IgD-negative memory B cell (primary cell): ENCODE measurements around the gene PDE8A. TPM values are rescaled to one million over a fixed set of nuclear protein-coding genes. Genes with fewer than 3 reads are reported as not detected.
"Not testable (repeated sequence)": the region's sequence is repeated elsewhere in the genome, so short reads cannot be mapped to it uniquely, and the experiment has no call there.

Experiments
- H3K27ac Mint-ChIP-seq, 3 donors: one replicate each; pipeline ENCODE4 v1.8.0; 2020 to 2022; ENCODE audit warnings: mild to moderate bottlenecking in 3 of 3, mixed read lengths in 3 of 3, moderate library complexity in 1 of 3
- H3K27me3 Mint-ChIP-seq: one replicate; pipeline ENCODE4 v1.8.0; 2021; ENCODE audit warnings: mixed read lengths
- H3K36me3 Mint-ChIP-seq: one replicate; pipeline ENCODE4 v1.8.0; 2020; ENCODE audit warnings: mild to moderate bottlenecking, mixed read lengths
- H3K4me1 Mint-ChIP-seq, 3 donors: one replicate each; pipeline ENCODE4 v1.8.0; 2020 to 2022; ENCODE audit warnings: mixed read lengths in 3 of 3, mild to moderate bottlenecking in 1 of 3
- H3K4me3 Mint-ChIP-seq, 4 donors: one replicate each; pipeline ENCODE4 v1.8.0; 2020 to 2022; ENCODE audit warnings: mild to moderate bottlenecking in 4 of 4, mixed read lengths in 4 of 4, moderate library complexity in 3 of 4
- H3K9me3 Mint-ChIP-seq, 3 donors: one replicate each; pipeline ENCODE4 v1.8.0; 2020 to 2021; ENCODE audit warnings: mixed read lengths in 3 of 3, mild to moderate bottlenecking in 1 of 3
- polyA plus RNA-seq: library from polyadenylated mRNA; unstranded; fragments of 300-500 nt; fragmentation: Illumina TruSeq; gene quantifications from one replicate; pipeline ENCODE4 v1.2.3, GENCODE V29; 2021

Gene PDE8A
- polyA plus RNA-seq, 1 donor from 2014 or later, result 3.3 TPM

- peak overlapping the region in 2 of 3 donors; percentile 1 to 86 for H3K27ac Mint-ChIP-seq
- peaks cover 24 to 42% (median 33%) of the 10 kb centered on the region in 3 donors for H3K4me1 Mint-ChIP-seq
- H3K4me3 Mint-ChIP-seq, result peak overlapping the region in 2 of 4 donors; percentile 31 to 73
- H3K27me3 Mint-ChIP-seq, result no peaks in the 10 kb centered on the region
- no peaks in the 10 kb centered on the region for H3K9me3 Mint-ChIP-seq
- no peaks in the 10 kb centered on the region for H3K36me3 Mint-ChIP-seq
These were observed 9.5 kb downstream of the PDE8A start for GRCh38 chr15:84991014-84991712.

DNA sequence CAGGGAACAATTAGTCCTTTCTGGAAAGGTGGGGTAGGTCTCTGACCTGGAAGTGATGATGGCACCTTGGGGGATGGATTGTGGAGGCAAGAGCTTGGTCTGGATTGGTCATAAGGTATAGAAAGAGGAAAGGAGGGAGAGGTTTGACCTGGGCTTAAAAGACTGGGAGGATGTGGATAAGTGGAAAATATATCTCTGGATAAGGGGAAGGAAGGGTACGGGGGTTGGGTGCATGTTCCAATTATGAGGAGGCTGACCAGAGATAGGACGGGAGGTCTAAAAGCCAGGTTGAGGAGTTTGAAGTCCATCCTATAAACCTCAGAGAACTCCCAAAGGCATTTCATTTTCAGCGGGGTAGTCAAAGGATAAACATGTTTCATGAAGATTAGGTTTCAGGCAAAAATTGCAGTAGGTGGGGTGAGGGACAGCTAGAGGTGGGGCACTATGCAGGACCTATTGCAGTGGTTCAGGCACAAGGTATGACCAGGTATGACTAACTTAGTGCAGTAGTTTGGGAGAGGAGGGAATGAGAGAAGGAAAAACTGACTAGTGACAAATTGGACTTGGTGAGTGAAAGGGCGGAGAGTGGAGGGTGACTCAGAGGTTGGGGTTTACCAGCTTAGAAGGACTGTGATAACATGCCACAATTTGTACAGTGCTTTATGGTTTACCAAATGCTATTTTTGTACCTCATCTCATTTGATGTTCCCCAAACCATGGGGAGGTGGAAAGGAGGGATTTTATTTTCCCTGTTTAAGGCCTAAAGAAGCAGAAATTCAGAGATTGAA lies 10.7 kb downstream of the PDE8A start:
- H3K9me3 Mint-ChIP-seq, result no peaks in the 10 kb centered on the region
- peak overlapping the region in 1 of 4 donors; percentile 1 for H3K4me3 Mint-ChIP-seq
- H3K27me3 Mint-ChIP-seq, result no peaks in the 10 kb centered on the region
- peaks cover 22 to 38% (median 33%) of the 10 kb centered on the region in 3 donors for H3K4me1 Mint-ChIP-seq
- H3K27ac Mint-ChIP-seq, result peak overlapping the region in 1 of 3 donors; percentile 45
- no peaks in the 10 kb centered on the region for H3K36me3 Mint-ChIP-seq

DNA sequence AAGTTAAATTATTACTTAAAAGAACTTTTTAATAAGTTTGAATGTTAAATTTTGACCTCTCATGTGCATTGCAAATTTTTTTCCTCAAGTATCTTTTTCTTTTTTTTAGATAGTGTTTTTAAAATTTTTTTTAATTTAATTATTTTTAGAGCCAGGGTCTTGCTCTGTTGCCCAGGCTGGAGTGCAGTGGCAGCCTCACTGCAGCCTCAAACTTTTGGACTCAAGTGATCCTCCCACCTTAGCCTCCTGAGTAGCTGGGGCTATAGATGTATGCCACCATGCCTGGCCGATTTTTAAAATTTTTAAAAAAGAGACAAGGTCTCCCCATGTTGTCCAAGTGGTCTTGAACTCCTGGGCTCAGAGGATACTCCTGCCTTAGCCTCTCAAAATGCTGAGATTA lies 14.4 kb downstream of the PDE8A start:
- Mint-ChIP-seq H3K4me1 (peaks cover 9 to 22% (median 22%) of the 10 kb centered on the region in 3 donors), H3K27me3 (no peaks in the 10 kb centered on the region), H3K27ac (no peak overlapping the region), H3K4me3 (no peak overlapping the region), H3K36me3 (no peaks in the 10 kb centered on the region), H3K9me3 (no peaks in the 10 kb centered on the region)

DNA sequence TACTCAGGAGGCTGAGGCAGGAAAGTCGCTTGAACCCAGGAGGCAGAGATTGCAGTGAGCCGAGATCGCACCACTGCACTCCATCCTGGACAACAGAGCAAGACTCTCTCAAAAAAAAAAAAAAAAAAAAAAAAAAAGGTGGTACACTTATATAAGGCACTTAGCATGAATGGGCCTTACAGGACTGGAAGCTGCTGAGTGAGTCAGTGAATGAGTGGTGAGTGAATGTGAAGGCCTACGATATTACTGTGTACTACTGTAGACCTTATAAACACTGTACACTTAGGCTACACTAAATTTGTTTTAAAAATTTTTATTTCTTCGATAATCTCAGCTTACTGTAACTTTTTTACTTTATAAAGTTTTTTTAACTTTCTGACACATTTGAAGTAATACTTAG lies 15.1 kb downstream of the PDE8A start:
- not testable (repeated sequence) for H3K9me3 Mint-ChIP-seq, H3K27ac Mint-ChIP-seq, H3K27me3 Mint-ChIP-seq, H3K4me3 Mint-ChIP-seq, H3K36me3 Mint-ChIP-seq
- H3K4me1 Mint-ChIP-seq, result peaks cover 8 to 21% (median 15%) of the 10 kb centered on the region in 3 donors

DNA sequence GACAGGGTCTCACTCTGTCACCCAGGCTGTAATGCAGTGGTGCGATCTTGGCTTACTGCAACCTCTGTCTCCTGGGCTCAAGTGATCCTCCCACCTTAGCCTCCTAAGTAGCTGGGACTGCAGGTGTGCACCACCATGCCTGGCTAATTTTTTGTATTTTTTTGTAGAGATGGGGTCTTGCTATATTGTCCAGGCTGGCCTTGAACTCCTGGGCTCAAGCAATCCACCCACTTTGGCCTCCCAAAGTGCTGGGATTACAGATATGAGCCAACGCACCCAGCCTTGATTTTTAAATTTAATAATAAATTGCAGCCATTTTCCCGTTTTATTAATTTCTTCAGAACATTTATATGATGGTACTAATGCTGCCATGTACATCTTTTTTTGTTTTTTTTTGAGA lies 15.6 kb downstream of the PDE8A start:
- H3K4me1 Mint-ChIP-seq, result peaks cover 8 to 19% (median 14%) of the 10 kb centered on the region in 3 donors
- H3K4me3 Mint-ChIP-seq, H3K27ac Mint-ChIP-seq, H3K27me3 Mint-ChIP-seq, H3K36me3 Mint-ChIP-seq, H3K9me3 Mint-ChIP-seq: not testable (repeated sequence)

- Mint-ChIP-seq H3K27ac (no peak overlapping the region), H3K36me3 (no peaks in the 10 kb centered on the region), H3K9me3 (no peaks in the 10 kb centered on the region), H3K4me3 (no peak overlapping the region), H3K4me1 (peaks cover 11 to 40% (median 30%) of the 10 kb centered on the region in 3 donors), H3K27me3 (no peaks in the 10 kb centered on the region)
These were observed 18.7 kb downstream of the PDE8A start for GRCh38 chr15:85000189-85000864.

- Mint-ChIP-seq H3K27ac (peak overlapping the region in 1 of 3 donors; percentile 34), H3K27me3 (no peaks in the 10 kb centered on the region), H3K36me3 (no peaks in the 10 kb centered on the region), H3K4me3 (no peak overlapping the region), H3K4me1 (peaks cover 11 to 40% (median 30%) of the 10 kb centered on the region in 3 donors), H3K9me3 (no peaks in the 10 kb centered on the region)
These were observed 19.3 kb downstream of the PDE8A start for GRCh38 chr15:85000937-85001336.

DNA sequence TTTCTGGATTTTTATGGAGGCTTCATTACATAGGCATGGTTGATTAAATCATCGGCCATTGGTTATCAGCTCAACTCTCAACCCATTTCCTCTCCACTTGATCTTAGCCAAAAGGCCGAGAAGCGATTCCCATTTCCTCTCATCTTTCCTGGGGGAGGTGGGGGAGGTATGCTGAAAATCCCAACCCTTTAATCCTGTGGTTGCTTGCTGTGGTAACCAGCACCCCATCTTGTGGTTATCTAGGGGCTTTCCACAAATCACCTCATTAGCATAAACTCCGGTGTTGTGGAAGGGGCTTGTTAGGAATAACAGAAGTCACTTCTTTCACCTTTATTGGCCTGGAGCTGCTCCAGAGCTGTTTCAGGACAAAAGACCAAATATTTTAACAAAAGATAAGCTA lies 20.9 kb downstream of the PDE8A start:
- H3K27ac Mint-ChIP-seq, result no peak overlapping the region
- H3K4me3 Mint-ChIP-seq, result peak overlapping the region in 2 of 4 donors; percentile 38 to 83
- H3K27me3 Mint-ChIP-seq, result no peaks in the 10 kb centered on the region
- H3K9me3 Mint-ChIP-seq, result no peaks in the 10 kb centered on the region
- peaks cover 11 to 45% (median 30%) of the 10 kb centered on the region in 3 donors for H3K4me1 Mint-ChIP-seq
- H3K36me3 Mint-ChIP-seq, result no peaks in the 10 kb centered on the region

DNA sequence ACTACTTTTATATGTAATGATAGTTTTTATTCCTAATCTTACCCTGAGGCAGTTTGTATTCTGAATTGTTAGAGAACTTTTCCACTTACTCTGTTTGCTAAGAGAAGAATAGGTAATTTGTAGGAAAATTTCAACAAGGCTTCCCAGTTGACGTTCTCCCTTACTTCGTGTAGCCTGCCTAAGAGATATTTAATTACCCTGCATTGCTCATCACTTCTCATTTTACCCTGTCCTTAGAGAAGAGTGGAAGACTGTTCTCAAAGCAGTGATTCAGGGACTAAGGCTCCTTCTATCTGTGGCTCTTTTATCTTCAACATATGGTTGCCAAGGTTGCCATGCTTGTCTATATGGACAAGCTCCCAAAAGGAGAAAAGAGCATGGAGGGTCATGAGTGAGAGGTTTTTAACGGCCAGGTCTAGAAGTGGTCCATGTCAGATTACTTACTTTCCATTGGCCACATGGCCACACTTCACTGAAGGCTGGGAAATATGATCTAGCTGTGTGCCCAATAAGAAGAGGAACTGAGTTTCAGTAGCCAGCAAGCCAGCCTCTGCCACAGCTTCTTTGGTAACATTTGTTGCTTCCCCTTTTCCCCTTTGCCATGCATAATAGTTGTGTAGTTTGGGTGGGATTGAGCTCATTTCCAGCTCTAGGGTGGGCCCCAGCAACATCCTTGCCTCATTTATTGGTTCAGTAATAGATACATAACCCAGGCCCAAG lies 22.1 kb downstream of the PDE8A start:
- peaks cover 15 to 50% (median 37%) of the 10 kb centered on the region in 3 donors for H3K4me1 Mint-ChIP-seq
- no peaks in the 10 kb centered on the region for H3K9me3 Mint-ChIP-seq
- H3K27ac Mint-ChIP-seq, result peak overlapping the region in 2 of 3 donors; percentile 2 to 63
- H3K27me3 Mint-ChIP-seq, result no peaks in the 10 kb centered on the region
- H3K36me3 Mint-ChIP-seq, result no peaks in the 10 kb centered on the region
- H3K4me3 Mint-ChIP-seq, result no peak overlapping the region

GRCh38 chr15:85004550-85004949 lies 22.9 kb downstream of the PDE8A start:
- peak overlapping the region in 1 of 3 donors; percentile 24 for H3K27ac Mint-ChIP-seq
- peaks cover 18 to 54% (median 42%) of the 10 kb centered on the region in 3 donors for H3K4me1 Mint-ChIP-seq
- no peaks in the 10 kb centered on the region for H3K36me3 Mint-ChIP-seq
- H3K9me3 Mint-ChIP-seq, result no peaks in the 10 kb centered on the region
- no peaks in the 10 kb centered on the region for H3K27me3 Mint-ChIP-seq
- no peak overlapping the region for H3K4me3 Mint-ChIP-seq

DNA sequence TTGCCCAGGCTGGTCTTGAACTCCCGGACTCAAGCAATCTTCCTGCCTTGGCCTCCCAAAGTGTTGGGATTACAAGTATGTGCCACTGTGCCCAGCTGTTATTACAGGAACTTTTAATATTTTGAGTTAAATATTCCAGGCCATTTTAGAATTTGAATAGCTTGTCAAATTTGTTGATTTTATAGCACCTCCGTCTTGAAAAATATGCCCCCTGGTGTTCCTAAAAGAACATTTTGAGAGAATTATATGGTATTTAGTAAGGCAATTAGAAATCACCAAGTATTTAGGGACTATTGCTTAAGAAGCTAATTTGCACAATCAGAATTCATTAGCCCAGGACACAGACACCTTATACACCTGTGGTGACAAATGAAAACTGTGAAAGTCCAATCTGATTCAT lies 23.7 kb downstream of the PDE8A start:
- peaks cover 18 to 57% (median 50%) of the 10 kb centered on the region in 3 donors for H3K4me1 Mint-ChIP-seq

GRCh38 chr15:85005746-85006145 lies 24.1 kb downstream of the PDE8A start:
- H3K36me3 Mint-ChIP-seq, result no peaks in the 10 kb centered on the region

More for the DNA sequence above, 23.7 kb downstream of the PDE8A start:
- Mint-ChIP-seq H3K27ac (peak overlapping the region in 1 of 3 donors; percentile 24), H3K27me3 (no peaks in the 10 kb centered on the region), H3K4me3 (no peak overlapping the region), H3K9me3 (no peaks in the 10 kb centered on the region), H3K36me3 (no peaks in the 10 kb centered on the region)

DNA sequence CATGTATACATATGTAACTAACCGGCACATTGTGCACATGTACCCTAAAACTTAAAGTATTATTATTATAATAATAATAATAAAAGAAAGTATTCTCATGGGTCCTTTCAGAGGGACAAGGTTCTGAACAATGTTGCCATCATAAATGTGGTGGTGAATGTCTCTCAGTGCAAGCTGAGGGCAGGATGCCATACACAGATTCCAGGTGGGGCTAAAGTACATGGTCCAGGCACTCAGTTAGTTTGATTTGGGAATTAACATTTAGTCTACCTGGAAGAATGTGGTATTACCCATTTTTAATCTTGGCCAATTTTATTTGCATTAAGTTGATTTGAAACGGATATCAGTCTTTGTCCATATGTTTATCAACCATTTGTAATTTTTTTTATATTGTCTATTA lies 24.5 kb downstream of the PDE8A start:
- Mint-ChIP-seq H3K27ac (no peak overlapping the region), H3K4me3 (peak overlapping the region in 1 of 4 donors; percentile 17), H3K9me3 (no peaks in the 10 kb centered on the region), H3K36me3 (no peaks in the 10 kb centered on the region), H3K27me3 (no peaks in the 10 kb centered on the region), H3K4me1 (peaks cover 21 to 62% (median 58%) of the 10 kb centered on the region in 3 donors)

More at GRCh38 chr15:85005746-85006145, 24.1 kb downstream of the PDE8A start:
- H3K9me3 Mint-ChIP-seq, result no peaks in the 10 kb centered on the region
- no peaks in the 10 kb centered on the region for H3K27me3 Mint-ChIP-seq
- H3K4me3 Mint-ChIP-seq, result peak overlapping the region in 1 of 4 donors; percentile 17
- peaks cover 21 to 59% (median 53%) of the 10 kb centered on the region in 3 donors for H3K4me1 Mint-ChIP-seq
- no peak overlapping the region for H3K27ac Mint-ChIP-seq

GRCh38 chr15:85006655-85007054 lies 25.0 kb downstream of the PDE8A start:
- Mint-ChIP-seq H3K27me3 (no peaks in the 10 kb centered on the region), H3K27ac (peak overlapping the region in 1 of 3 donors; percentile 69), H3K9me3 (no peaks in the 10 kb centered on the region), H3K4me1 (peaks cover 19 to 59% (median 59%) of the 10 kb centered on the region in 3 donors), H3K4me3 (no peak overlapping the region), H3K36me3 (no peaks in the 10 kb centered on the region)
